Sigmoid colon (tissue), 4 donors: ENCODE measurements around the gene CD276.

Experiments
- POLR2A ChIP-seq, 2 donors: fragments of 450-650 bp; IDR thresholded peaks; one replicate each; pipeline ENCODE4 v1.6.1; 2016; ENCODE audit warnings: antibody characterized with exemption in 2 of 2, mild to moderate bottlenecking in 2 of 2, moderate library complexity in 2 of 2
- POLR2AphosphoS5 ChIP-seq, 4 donors: sonication (generic); formaldehyde crosslinking; IDR thresholded peaks; one replicate each; pipeline ENCODE4 v1.6.1; 2017; ENCODE audit warnings: antibody characterized with exemption in 4 of 4
- TF ChIP-seq, protein P1 (sequence below), 4 experiments: fragments of 450-650 bp in 3 of 4; fragments of 200-600 bp in 1 of 4; IDR thresholded peaks; one replicate each; pipeline ENCODE4 v1.5.1; 2016 to 2019; ENCODE audit warnings: antibody characterized with exemption in 4 of 4, mild to moderate bottlenecking in 3 of 4, moderate library complexity in 2 of 4

DNA sequence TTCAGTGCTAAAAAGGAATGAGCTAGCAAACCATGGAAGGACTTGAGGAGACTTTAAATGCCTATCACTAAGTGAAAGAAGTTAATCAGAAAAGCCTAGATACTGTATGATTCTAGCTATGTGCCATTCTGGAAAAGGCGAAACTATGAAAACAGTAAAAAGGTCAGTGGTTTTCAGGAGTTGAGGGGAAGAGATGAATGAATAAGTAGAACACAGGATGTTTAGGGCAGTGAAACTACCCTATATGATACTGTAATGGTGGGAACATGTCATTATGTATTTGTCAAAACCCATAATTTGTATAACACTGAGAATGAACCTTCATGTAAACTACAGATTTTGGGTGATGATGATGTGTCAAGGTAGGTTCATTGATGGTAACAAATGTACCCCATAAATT, 9.6 kb upstream of the CD276 start:
- TF ChIP-seq POLR2A (IDR thresholded peaks at IDR 0.05) (no peak), POLR2AphosphoS5 (IDR thresholded peaks at IDR 0.05) (no peak)
- TF ChIP-seq, protein P1, sequence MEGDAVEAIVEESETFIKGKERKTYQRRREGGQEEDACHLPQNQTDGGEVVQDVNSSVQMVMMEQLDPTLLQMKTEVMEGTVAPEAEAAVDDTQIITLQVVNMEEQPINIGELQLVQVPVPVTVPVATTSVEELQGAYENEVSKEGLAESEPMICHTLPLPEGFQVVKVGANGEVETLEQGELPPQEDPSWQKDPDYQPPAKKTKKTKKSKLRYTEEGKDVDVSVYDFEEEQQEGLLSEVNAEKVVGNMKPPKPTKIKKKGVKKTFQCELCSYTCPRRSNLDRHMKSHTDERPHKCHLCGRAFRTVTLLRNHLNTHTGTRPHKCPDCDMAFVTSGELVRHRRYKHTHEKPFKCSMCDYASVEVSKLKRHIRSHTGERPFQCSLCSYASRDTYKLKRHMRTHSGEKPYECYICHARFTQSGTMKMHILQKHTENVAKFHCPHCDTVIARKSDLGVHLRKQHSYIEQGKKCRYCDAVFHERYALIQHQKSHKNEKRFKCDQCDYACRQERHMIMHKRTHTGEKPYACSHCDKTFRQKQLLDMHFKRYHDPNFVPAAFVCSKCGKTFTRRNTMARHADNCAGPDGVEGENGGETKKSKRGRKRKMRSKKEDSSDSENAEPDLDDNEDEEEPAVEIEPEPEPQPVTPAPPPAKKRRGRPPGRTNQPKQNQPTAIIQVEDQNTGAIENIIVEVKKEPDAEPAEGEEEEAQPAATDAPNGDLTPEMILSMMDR (IDR thresholded peaks at IDR 0.05), result no peak
